Stimulated activated CD8-positive, alpha-beta memory T cell treated with anti-CD3 and anti-CD28 coated beads, Interleukin-7, amount 100 ng/mL, for 4 hours (primary cell): ENCODE measurements around the gene RGS7.
"Not testable (repeated sequence)": the region's sequence is repeated elsewhere in the genome, so short reads cannot be mapped to it uniquely, and the experiment has no call there.

Experiments
- DNase-seq, 2 donors: peaks; one replicate each; pipeline ENCODE4 v3.0.0-alpha.2; 2020; ENCODE audit warnings: low read depth in 2 of 2

RGS7 gene

GRCh38 chr1:240985081-240985480, 371.9 kb downstream of the RGS7 start:
- no peak for DNase-seq

GRCh38 chr1:240980342-240980741, 376.7 kb downstream of the RGS7 start:
- DNase-seq = no peak

- no peak for DNase-seq
Observed at GRCh38 chr1:240976685-240977084, 380.3 kb downstream of the RGS7 start.

- no peak for DNase-seq
Observed at GRCh38 chr1:240973875-240974274, 383.1 kb downstream of the RGS7 start.

- not testable (repeated sequence) for DNase-seq
Observed at GRCh38 chr1:240972059-240972458, 384.9 kb downstream of the RGS7 start.

GRCh38 chr1:240970253-240970652, 386.8 kb downstream of the RGS7 start:
- no peak for DNase-seq

- DNase-seq = no peak
Observed at GRCh38 chr1:240968864-240969263, 388.1 kb downstream of the RGS7 start.

- no peak for DNase-seq
Observed at GRCh38 chr1:240967070-240967724, 389.8 kb downstream of the RGS7 start.

GRCh38 chr1:240965581-240966091, 391.4 kb downstream of the RGS7 start:
- DNase-seq = no peak

- no peak for DNase-seq
Observed at GRCh38 chr1:240962086-240962485, 394.9 kb downstream of the RGS7 start.

- DNase-seq = no peak
Observed at GRCh38 chr1:240956424-240956823, 400.6 kb downstream of the RGS7 start.

GRCh38 chr1:240956020-240956419, 401.0 kb downstream of the RGS7 start:
- no peak for DNase-seq

GRCh38 chr1:240947438-240948224, 409.4 kb downstream of the RGS7 start:
- DNase-seq = no peak

- no peak for DNase-seq
Observed at GRCh38 chr1:240946926-240947325, 410.1 kb downstream of the RGS7 start.

- DNase-seq = no peak
Observed at GRCh38 chr1:240942901-240943300, 414.1 kb downstream of the RGS7 start.

GRCh38 chr1:240941701-240942370, 415.2 kb downstream of the RGS7 start:
- no peak for DNase-seq

GRCh38 chr1:240936911-240937668, 419.9 kb downstream of the RGS7 start:
- DNase-seq = no peak

- no peak for DNase-seq
Observed at GRCh38 chr1:240935920-240936319, 421.1 kb downstream of the RGS7 start.

GRCh38 chr1:240931031-240931430, 426.0 kb downstream of the RGS7 start:
- no peak for DNase-seq

GRCh38 chr1:240928265-240928664, 428.7 kb downstream of the RGS7 start:
- no peak for DNase-seq

- no peak for DNase-seq
Observed at GRCh38 chr1:240927821-240928220, 429.2 kb downstream of the RGS7 start.

GRCh38 chr1:240925273-240925672, 431.7 kb downstream of the RGS7 start:
- no peak for DNase-seq
